GM21360 (cell line): ENCODE data around the gene MARCHF2.

Experiments used
- ATAC-seq: cut with Tn5 transposase; IDR thresholded peaks from one replicate; pipeline ENCODE4 v1.9.1; 2021; ENCODE audit warnings: mild to moderate bottlenecking, moderate library complexity; ENCODE audit not compliant: unreplicated experiment

The MARCHF2 gene

GRCh38 chr19:8386990-8387389 lies 26.1 kb upstream of the MARCHF2 start:
- no peak for ATAC-seq

- no peak for ATAC-seq
These were observed 25.2 kb upstream of the MARCHF2 start for GRCh38 chr19:8387688-8388611.

- ATAC-seq = no peak
These were observed 24.5 kb upstream of the MARCHF2 start for GRCh38 chr19:8388612-8388958.

GRCh38 chr19:8389891-8390616 lies 23.1 kb upstream of the MARCHF2 start, which contains the start of gene RAB11B:
Gene RAB11B (plus strand): TSS chr19:8390360. CDS start chr19:8390417, 57 bp downstream.
- peak; percentile 88 for ATAC-seq

GRCh38 chr19:8390617-8390981 lies 22.5 kb upstream of the MARCHF2 start:
- ATAC-seq = peak; percentile 41

GRCh38 chr19:8391198-8392016 lies 21.7 kb upstream of the MARCHF2 start:
- no peak for ATAC-seq

- ATAC-seq = no peak
These were observed 21.0 kb upstream of the MARCHF2 start for GRCh38 chr19:8392017-8392591.

- ATAC-seq = no peak
These were observed 19.8 kb upstream of the MARCHF2 start for GRCh38 chr19:8393192-8393870.

- no peak for ATAC-seq
These were observed 19.2 kb upstream of the MARCHF2 start for GRCh38 chr19:8393871-8394250.

- ATAC-seq = no peak
These were observed 17.5 kb upstream of the MARCHF2 start for GRCh38 chr19:8395621-8396082.

- no peak for ATAC-seq
These were observed 16.9 kb upstream of the MARCHF2 start for GRCh38 chr19:8396185-8396562.

- ATAC-seq = no peak
These were observed 16.4 kb upstream of the MARCHF2 start for GRCh38 chr19:8396563-8397203.

- no peak for ATAC-seq
These were observed 15.8 kb upstream of the MARCHF2 start for GRCh38 chr19:8397271-8397670.

- no peak for ATAC-seq
These were observed 15.3 kb upstream of the MARCHF2 start for GRCh38 chr19:8397746-8398310.

- ATAC-seq = no peak
These were observed 14.8 kb upstream of the MARCHF2 start for GRCh38 chr19:8398311-8398771.

- ATAC-seq = no peak
These were observed 13.4 kb upstream of the MARCHF2 start for GRCh38 chr19:8399681-8400188.

- no peak for ATAC-seq
These were observed 11.1 kb upstream of the MARCHF2 start for GRCh38 chr19:8401981-8402411.

- no peak for ATAC-seq
These were observed 9.8 kb upstream of the MARCHF2 start for GRCh38 chr19:8403098-8403819.

- ATAC-seq = no peak
These were observed 9.3 kb upstream of the MARCHF2 start for GRCh38 chr19:8403820-8404109.
